ENCODE results near the gene MARK3. TPM values are rescaled to one million over a fixed set of nuclear protein-coding genes. Genes with fewer than 3 reads are reported as not detected.

Gene MARK3
- total RNA-seq, 1 experiment from 2014 or later: 189 TPM

DNA sequence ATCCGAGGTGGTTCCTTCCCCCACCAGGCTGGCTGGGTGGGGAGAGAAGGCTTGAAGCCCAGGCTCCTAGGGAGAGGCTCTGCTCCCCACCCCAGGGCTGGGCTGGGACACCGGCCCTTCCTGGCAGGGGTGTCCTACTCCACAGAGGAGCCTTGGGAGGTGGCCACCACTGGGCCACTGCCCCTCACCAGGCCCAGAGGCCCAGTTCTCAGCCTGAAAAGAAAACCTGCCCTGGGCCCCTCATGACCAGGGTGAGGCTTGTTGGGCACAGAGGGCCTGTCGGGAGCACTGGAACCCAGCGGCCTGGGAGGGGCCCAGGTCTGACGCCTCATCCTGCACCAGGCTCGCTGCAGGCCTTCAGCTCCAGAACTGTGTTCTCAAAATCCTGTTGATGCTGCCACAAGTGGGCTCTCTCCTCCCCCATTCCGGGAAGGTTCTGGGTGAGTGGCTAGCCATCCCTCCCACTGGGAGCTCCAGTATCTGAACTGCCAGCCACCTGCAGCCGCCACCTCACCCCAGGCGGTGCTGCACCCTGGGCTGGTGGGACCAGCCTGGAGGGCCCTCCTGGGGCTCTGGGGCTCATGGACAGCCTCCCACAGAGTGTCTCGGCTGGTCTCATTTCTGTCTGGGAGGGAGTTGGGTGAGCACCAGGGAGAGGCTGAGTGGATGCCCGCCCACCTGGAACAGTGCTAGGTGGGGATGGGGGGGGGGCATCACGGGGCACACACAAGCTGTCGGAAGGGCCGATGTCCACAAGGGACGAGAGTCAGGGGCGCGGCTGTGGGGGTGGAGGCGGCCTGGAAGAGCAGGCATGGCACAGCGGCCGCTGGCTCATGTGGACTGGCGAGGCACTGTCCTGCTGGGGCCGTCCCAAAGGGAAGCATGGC lies 165.5 kb downstream of the MARK3 start:
- H3K27me3 ChIP-seq (ENCODE audit: insufficient read depth, low read depth): no peaks in the 10 kb centered on the region
- BruUV-seq (replicated peaks): no TSS peak
- POLR2A ChIA-PET (ENCODE audit: unreplicated experiment): no interaction called here
- H3K9me3 ChIP-seq (ENCODE audit: insufficient read depth, low read depth): no peaks in the 10 kb centered on the region
- no peaks in the 10 kb centered on the region for H3K9me2 ChIP-seq (ENCODE audit: insufficient read depth)
- peaks cover 59% of the 10 kb centered on the region for H4K20me1 ChIP-seq (ENCODE audit: insufficient read depth)
- H3K36me3 ChIP-seq (ENCODE audit: low read depth): no peaks in the 10 kb centered on the region
- no peak for DNase-seq
- H3K4me2 ChIP-seq: no peak overlapping the region
- H3K79me2 ChIP-seq (ENCODE audit: low read depth): peaks cover 8% of the 10 kb centered on the region; the same call in 1 of the 2 replicates
- intact Hi-C loops (cut with micrococcal nuclease; ENCODE audit: unreplicated experiment): no loop called here
- H3K27ac ChIP-seq: no peak overlapping the region
- CTCF ChIA-PET: interaction anchor here (1.1 kb wide), 1 partner anchor 11 kb away, joined by 4 read pairs; no protein-coding TSS in a partner anchor
- H3K4me3 ChIP-seq: no peak overlapping the region
- peaks cover 16% of the 10 kb centered on the region for H3F3A ChIP-seq (ENCODE audit: insufficient read depth, low read depth)
- H2AFZ ChIP-seq: no peak overlapping the region
- H3K4me1 ChIP-seq (replicated peaks; ENCODE audit: insufficient read depth): peaks cover 12% of the 10 kb centered on the region; the same call in 1 of the 2 replicates
- TF ChIP-seq EZH2 (IDR thresholded peaks at IDR 0.05; ENCODE audit: low read depth): no peak
- TF ChIP-seq, protein P1, sequence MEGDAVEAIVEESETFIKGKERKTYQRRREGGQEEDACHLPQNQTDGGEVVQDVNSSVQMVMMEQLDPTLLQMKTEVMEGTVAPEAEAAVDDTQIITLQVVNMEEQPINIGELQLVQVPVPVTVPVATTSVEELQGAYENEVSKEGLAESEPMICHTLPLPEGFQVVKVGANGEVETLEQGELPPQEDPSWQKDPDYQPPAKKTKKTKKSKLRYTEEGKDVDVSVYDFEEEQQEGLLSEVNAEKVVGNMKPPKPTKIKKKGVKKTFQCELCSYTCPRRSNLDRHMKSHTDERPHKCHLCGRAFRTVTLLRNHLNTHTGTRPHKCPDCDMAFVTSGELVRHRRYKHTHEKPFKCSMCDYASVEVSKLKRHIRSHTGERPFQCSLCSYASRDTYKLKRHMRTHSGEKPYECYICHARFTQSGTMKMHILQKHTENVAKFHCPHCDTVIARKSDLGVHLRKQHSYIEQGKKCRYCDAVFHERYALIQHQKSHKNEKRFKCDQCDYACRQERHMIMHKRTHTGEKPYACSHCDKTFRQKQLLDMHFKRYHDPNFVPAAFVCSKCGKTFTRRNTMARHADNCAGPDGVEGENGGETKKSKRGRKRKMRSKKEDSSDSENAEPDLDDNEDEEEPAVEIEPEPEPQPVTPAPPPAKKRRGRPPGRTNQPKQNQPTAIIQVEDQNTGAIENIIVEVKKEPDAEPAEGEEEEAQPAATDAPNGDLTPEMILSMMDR (conservative IDR thresholded peaks at IDR 0.05): no peak

DNA sequence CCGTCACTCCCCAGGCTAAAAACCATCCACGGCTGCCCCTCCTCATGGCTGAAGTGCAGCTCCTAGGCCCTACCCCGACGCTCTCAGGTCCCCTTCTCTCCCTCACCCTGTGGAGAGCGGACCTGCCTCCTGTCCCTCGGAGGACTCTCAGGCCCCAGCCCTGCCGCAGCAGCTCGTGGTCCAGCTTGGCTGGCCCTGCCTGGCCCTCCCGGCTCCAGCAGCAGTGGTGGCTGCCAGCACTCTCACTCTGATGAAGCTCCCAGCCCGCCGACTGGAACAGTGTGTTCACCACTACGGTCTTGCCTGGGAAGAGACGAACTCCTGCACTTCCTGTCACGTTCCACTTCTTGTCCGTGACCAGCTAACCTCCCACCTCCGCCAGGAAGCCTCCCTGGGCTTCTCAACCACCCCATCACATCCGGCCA lies 166.1 kb downstream of the MARK3 start:
- Histone ChIP-seq H3K79me2 (ENCODE audit: low read depth) (peaks cover 12% of the 10 kb centered on the region), H3K9me2 (ENCODE audit: insufficient read depth) (no peaks in the 10 kb centered on the region), H3K27ac (no peak overlapping the region), H4K20me1 (ENCODE audit: insufficient read depth) (peaks cover 62% of the 10 kb centered on the region), H3K4me2 (no peak overlapping the region), H2AFZ (no peak overlapping the region), H3K4me1 (replicated peaks; ENCODE audit: insufficient read depth) (peaks cover 12% of the 10 kb centered on the region; the same call in 1 of the 2 replicates), H3K9me3 (ENCODE audit: insufficient read depth, low read depth) (no peaks in the 10 kb centered on the region), H3K27me3 (ENCODE audit: insufficient read depth, low read depth) (no peaks in the 10 kb centered on the region), H3K4me3 (no peak overlapping the region), H3K36me3 (ENCODE audit: low read depth) (no peaks in the 10 kb centered on the region), H3F3A (ENCODE audit: insufficient read depth, low read depth) (peaks cover 16% of the 10 kb centered on the region)
- intact Hi-C loops (cut with micrococcal nuclease; ENCODE audit: unreplicated experiment): no loop called here
- DNase-seq: no peak
- CTCF ChIA-PET: interaction anchor here (1.6 kb wide), 1 partner anchor 10 kb away, joined by 10 read pairs; no protein-coding TSS in a partner anchor
- BruUV-seq (replicated peaks): no TSS peak
- TF ChIP-seq, protein P1 (conservative IDR thresholded peaks at IDR 0.05): no peak
- no peak for TF ChIP-seq EZH2 (IDR thresholded peaks at IDR 0.05; ENCODE audit: low read depth)
- POLR2A ChIA-PET (ENCODE audit: unreplicated experiment): no interaction called here

DNA sequence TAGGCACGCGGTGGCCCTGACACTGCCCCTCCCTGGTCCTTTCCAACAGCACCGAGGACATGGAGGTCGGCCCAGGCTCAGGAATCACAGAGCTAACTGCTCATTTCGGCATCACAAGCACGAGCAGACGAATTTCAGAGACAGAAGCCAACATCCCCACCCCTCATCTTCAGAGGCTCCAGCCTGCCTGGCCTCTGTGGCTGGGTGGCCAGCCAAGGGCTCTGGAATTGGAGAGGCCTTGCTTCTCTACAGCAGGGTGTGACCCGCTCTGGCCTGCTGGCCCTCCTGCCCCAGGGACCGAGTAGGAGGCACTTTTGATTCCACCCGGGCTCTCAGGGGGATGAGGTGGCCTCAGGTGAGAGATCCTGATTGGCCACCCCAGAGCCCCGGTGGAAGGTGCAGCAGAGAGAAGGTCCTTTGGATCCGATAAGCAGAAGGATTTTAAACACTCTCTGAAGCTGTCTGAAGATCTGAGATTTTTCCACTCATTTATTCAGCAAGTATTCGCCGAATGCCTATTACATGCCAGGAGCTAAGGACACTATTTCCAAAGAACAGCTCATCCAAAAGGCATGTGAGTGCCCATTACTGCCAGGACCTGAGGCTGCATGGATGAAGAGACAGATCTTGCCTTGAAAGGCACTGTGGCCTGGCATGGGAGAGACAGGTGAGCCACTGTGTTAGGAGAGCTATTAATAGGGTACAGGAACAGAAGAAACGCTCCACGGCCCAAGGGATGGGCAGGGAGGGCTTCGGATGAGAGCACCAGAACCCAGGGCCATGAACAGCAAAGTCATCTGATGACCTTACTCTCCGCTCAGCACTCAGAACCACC lies 167.0 kb downstream of the MARK3 start:
- Histone ChIP-seq H3K27me3 (ENCODE audit: insufficient read depth, low read depth) (no peaks in the 10 kb centered on the region), H3K4me1 (replicated peaks; ENCODE audit: insufficient read depth) (peaks cover 12% of the 10 kb centered on the region; the same call in 1 of the 2 replicates), H3F3A (ENCODE audit: insufficient read depth, low read depth) (peaks cover 22% of the 10 kb centered on the region), H3K79me2 (ENCODE audit: low read depth) (peaks cover 21% of the 10 kb centered on the region), H3K27ac (0 out of 2 replicates have a peak overlapping the region, but pooled peaks have one; percentile 1), H3K4me2 (0 out of 2 replicates have a peak overlapping the region, but pooled peaks have one; percentile 13), H3K36me3 (ENCODE audit: low read depth) (peaks cover 8% of the 10 kb centered on the region; the same call in 1 of the 2 replicates), H3K9me3 (ENCODE audit: insufficient read depth, low read depth) (no peaks in the 10 kb centered on the region), H4K20me1 (ENCODE audit: insufficient read depth) (peaks cover 63% of the 10 kb centered on the region), H3K4me3 (no peak overlapping the region), H3K9me2 (ENCODE audit: insufficient read depth) (no peaks in the 10 kb centered on the region), H2AFZ (no peak overlapping the region)
- ChIA-PET POLR2A (ENCODE audit: unreplicated experiment) (interaction anchor here (0.5 to 1.5 kb wide), 7 partner anchors 9 to 161 kb away, joined by 3 to 23 read pairs (median 4); partner anchors contain the start of genes BAG5 and COA8), CTCF (interaction anchor here (0.6 to 1.6 kb wide), 4 partner anchors 9 to 61 kb away, joined by 3 to 10 read pairs (median 6); no protein-coding TSS in a partner anchor)
- intact Hi-C loops (cut with micrococcal nuclease; ENCODE audit: unreplicated experiment): loop anchor here (1.0 kb wide), 1 partner anchor 9 kb away; no protein-coding TSS in a partner anchor
- no peak for TF ChIP-seq EZH2 (IDR thresholded peaks at IDR 0.05; ENCODE audit: low read depth)
- TF ChIP-seq, protein P1 (conservative IDR thresholded peaks at IDR 0.05): no peak
- BruUV-seq (replicated peaks): no TSS peak
- DNase-seq: peak; percentile 73 to 78

All from PC-9 (cell line).